ENCODE measurements around the gene HMCN2.

Gene HMCN2

DNA sequence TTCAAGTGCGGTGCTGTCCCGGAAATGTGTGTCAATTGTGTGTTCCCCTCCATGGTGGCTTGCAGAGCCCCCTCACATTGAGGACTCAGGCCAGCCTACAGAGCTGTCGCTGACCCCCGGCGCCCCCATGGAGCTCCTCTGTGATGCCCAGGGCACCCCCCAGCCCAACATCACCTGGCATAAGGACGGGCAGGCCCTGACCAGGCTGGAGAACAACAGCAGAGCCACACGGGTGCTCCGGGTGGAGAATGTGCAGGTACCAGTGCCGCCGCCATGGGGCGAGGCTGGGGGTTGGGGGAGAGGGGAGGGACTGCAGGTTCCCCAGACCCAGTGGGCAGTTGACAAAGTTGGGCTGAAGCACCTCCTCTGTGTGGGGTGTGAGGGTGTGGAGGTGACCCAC, 128.8 kb downstream of the HMCN2 start:
- no peak overlapping the region for H3K4me3 ChIP-seq (ENCODE audit: control insufficient read depth, low read depth, low read length)
- DNase-seq (ENCODE audit: low read depth), result no peak
- TF ChIP-seq CTCF (IDR thresholded peaks at IDR 0.05; ENCODE audit: control insufficient read depth, insufficient read depth, low read depth, low read length, missing control alignments), result no peak

GRCh38 chr9:130394814-130395470, 129.4 kb downstream of the HMCN2 start:
- no peak for TF ChIP-seq CTCF (IDR thresholded peaks at IDR 0.05; ENCODE audit: control insufficient read depth, insufficient read depth, low read depth, low read length, missing control alignments)
- DNase-seq (ENCODE audit: low read depth), result no peak
- H3K4me3 ChIP-seq (ENCODE audit: control insufficient read depth, low read depth, low read length), result no peak overlapping the region

DNA sequence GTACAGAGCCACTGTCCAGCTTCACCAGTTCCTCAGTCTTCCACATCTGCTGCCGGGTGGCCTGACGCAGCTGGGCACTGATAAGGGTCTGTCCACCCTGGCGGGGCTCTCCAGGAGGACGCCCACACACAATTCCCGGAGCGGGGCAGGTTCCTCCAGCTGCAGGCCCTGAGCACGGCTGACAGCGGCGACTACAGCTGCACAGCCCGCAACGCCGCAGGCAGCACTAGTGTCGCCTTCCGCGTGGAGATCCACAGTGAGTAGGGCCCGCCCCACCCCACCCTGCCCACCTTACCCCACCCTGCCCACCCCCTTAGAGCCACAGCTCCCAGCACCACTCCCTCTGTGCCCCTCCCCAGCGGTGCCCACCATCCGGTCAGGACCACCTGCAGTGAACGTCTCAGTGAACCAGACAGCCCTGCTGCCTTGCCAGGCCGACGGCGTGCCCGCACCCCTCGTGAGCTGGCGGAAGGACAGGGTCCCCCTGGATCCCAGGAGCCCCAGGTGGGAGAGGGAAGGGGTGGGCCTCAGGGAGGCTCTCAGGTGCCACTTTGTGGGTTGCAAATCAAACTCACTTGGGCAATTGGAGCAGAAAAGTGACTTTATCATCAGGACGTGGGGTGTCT, 130.4 kb downstream of the HMCN2 start:
- no peak for TF ChIP-seq CTCF (IDR thresholded peaks at IDR 0.05; ENCODE audit: control insufficient read depth, insufficient read depth, low read depth, low read length, missing control alignments)
- no peak overlapping the region for H3K4me3 ChIP-seq (ENCODE audit: control insufficient read depth, low read depth, low read length)
- DNase-seq (ENCODE audit: low read depth), result no peak

DNA sequence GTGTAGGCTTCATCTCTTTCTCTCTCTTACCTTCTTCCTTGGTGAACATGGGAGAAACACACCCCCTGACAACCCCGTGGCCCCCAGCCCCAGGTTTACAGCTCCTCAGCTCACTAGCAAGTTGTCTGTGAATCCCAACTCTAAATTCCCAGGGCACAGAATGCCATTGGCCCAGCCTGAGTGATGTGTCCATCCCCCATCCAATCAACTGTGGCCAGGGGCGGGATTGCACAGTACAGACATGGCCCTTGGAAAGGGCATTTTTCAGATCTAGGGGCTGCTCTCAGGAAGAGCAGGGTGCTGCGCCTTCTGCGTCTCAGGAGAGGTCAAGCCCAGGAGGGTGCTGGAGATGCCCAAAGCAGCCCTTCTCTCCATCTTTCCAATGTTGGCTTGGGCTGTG, 131.0 kb downstream of the HMCN2 start:
- H3K4me3 ChIP-seq (ENCODE audit: control insufficient read depth, low read depth, low read length), result no peak overlapping the region
- TF ChIP-seq CTCF (IDR thresholded peaks at IDR 0.05; ENCODE audit: control insufficient read depth, insufficient read depth, low read depth, low read length, missing control alignments), result no peak
- no peak for DNase-seq (ENCODE audit: low read depth)

GRCh38 chr9:130398487-130399240, 133.1 kb downstream of the HMCN2 start:
- no peak for DNase-seq (ENCODE audit: low read depth)
- TF ChIP-seq CTCF (IDR thresholded peaks at IDR 0.05; ENCODE audit: control insufficient read depth, insufficient read depth, low read depth, low read length, missing control alignments), result no peak
- no peak overlapping the region for H3K4me3 ChIP-seq (ENCODE audit: control insufficient read depth, low read depth, low read length)

GRCh38 chr9:130399768-130400167, 134.2 kb downstream of the HMCN2 start:
- no peak for TF ChIP-seq CTCF (IDR thresholded peaks at IDR 0.05; ENCODE audit: control insufficient read depth, insufficient read depth, low read depth, low read length, missing control alignments)
- H3K4me3 ChIP-seq (ENCODE audit: control insufficient read depth, low read depth, low read length), result no peak overlapping the region
- no peak for DNase-seq (ENCODE audit: low read depth)
